ENCODE measurements around the gene ZBTB8A. TPM values are rescaled to one million over a fixed set of nuclear protein-coding genes. Genes with fewer than 3 reads are reported as not detected.

ZBTB8A gene
- total and polyA plus RNA-seq, 2 of the 13 experiments (the other 11 are each of a cell fraction or from before 2014, with no cell fraction given) = 1.3 to 3.7 TPM

GRCh38 chr1:32632829-32633228 is 93.6 kb downstream of the ZBTB8A start:
- in situ Hi-C loops (cut with HindIII; ENCODE audit: extremely low pct_ligation_motif_present, low pct_unique_long_range_greater_than_20kb) (no loop called here), intact Hi-C loops (cut with micrococcal nuclease; ENCODE audit: unreplicated experiment) (no loop called here)
- Histone ChIP-seq H2AFZ (ENCODE audit: low read length) (no peak overlapping the region), H4K20me1 (ENCODE audit: insufficient read depth, low read length) (no peaks in the 10 kb centered on the region), H3K4me2 (ENCODE audit: low read depth, low read length) (no peak overlapping the region), H3K27me3 (ENCODE audit: control insufficient read depth in 1 of 2, insufficient read depth in 2 of 2, low read length in 2 of 2) (no peaks in the 10 kb centered on the region), H3K36me3 (replicated peaks in 1 of 2; ENCODE audit: control insufficient read depth in 1 of 2, insufficient read depth in 2 of 2, low read length in 2 of 2) (peaks cover 4 to 31% of the 10 kb centered on the region in 2 experiments; a peak in 4 of 5 replicates), H3K9ac (ENCODE audit: insufficient read depth, low read depth, low read length) (no peak overlapping the region), H3K79me2 (ENCODE audit: insufficient read depth, low read length) (peaks cover 11% of the 10 kb centered on the region), H3K4me3 (replicated peaks in 1 of 3; ENCODE audit: insufficient read depth in 1 of 3, low read depth in 2 of 3, low read length in 3 of 3) (no peak overlapping the region), H3K27ac (ENCODE audit: extremely low read length, insufficient read depth, low read length) (no peak overlapping the region), H3K4me1 (ENCODE audit: insufficient read depth, low read length) (no peaks in the 10 kb centered on the region), H3K9me3 (ENCODE audit: low read length) (no peaks in the 10 kb centered on the region)
- POLR2A ChIA-PET = no interaction called here
- TF ChIP-seq SNAPC5 (CRISPR knock-in tag; IDR thresholded peaks at IDR 0.05; ENCODE audit: borderline replicate concordance) (no peak), ZNF660 (CRISPR knock-in tag; IDR thresholded peaks at IDR 0.05; ENCODE audit: borderline replicate concordance, low read depth) (no peak), CENPBD1 (CRISPR knock-in tag; IDR thresholded peaks at IDR 0.05; ENCODE audit: borderline replicate concordance, low read depth) (no peak), ZNF879 (CRISPR knock-in tag; IDR thresholded peaks at IDR 0.05) (no peak)
- BruUV-seq (replicated peaks) = no TSS peak
- ATAC-seq = no peak
- CTCF ChIA-PET (ENCODE audit: low intra/inter-chr PET ratio, low total read pairs) = no interaction called here
- FAIRE-seq = no peak
- WGBS (ENCODE audit: low lambda C conversion rate) = 94% methylated on average over 2 of the region's 2 CpGs
- DNase-seq (ENCODE audit: low spot score) = no peak

- peaks cover 22% of the 10 kb centered on the region for H3K79me2 ChIP-seq (ENCODE audit: insufficient read depth, low read length)
- POLR2A ChIA-PET = no interaction called here
- CTCF ChIA-PET (ENCODE audit: low intra/inter-chr PET ratio, low total read pairs) = no interaction called here
- no peak for TF ChIP-seq CENPBD1 (CRISPR knock-in tag; IDR thresholded peaks at IDR 0.05; ENCODE audit: borderline replicate concordance, low read depth)
- TF ChIP-seq RBM22 (optimal IDR thresholded peaks at IDR 0.05; ENCODE audit: low read length) = no peak
- TF ChIP-seq ZEB1 (IDR thresholded peaks at IDR 0.05; ENCODE audit: insufficient replicate concordance, low read depth) = no peak
- no peak for TF ChIP-seq PAXIP1 (CRISPR knock-in tag; conservative IDR thresholded peaks at IDR 0.05)
- TF ChIP-seq ZBTB7A (CRISPR knock-in tag; IDR thresholded peaks at IDR 0.05) = no peak
- no peak for TF ChIP-seq JUND (CRISPR knock-in tag; IDR thresholded peaks at IDR 0.05)
- TF ChIP-seq NFATC3 (CRISPR knock-in tag; IDR thresholded peaks at IDR 0.05) = no peak
- TF ChIP-seq YY1 (IDR thresholded peaks at IDR 0.05; ENCODE audit: insufficient read depth, insufficient replicate concordance, low read depth, low read length) = no peak
- TF ChIP-seq TEF (CRISPR knock-in tag; IDR thresholded peaks at IDR 0.05) = no peak
These were observed 96.5 kb downstream of the ZBTB8A start for GRCh38 chr1:32635508-32636277.

More at GRCh38 chr1:32635508-32636277, 96.5 kb downstream of the ZBTB8A start:
- Histone ChIP-seq H3K9me3 (ENCODE audit: low read length) (no peaks in the 10 kb centered on the region), H4K20me1 (ENCODE audit: insufficient read depth, low read length) (no peaks in the 10 kb centered on the region), H3K27me3 (ENCODE audit: control insufficient read depth in 1 of 2, insufficient read depth in 2 of 2, low read length in 2 of 2) (no peaks in the 10 kb centered on the region), H2AFZ (ENCODE audit: low read length) (no peak overlapping the region), H3K27ac (ENCODE audit: extremely low read length, insufficient read depth, low read length) (no peak overlapping the region), H3K36me3 (replicated peaks in 1 of 2; ENCODE audit: control insufficient read depth in 1 of 2, insufficient read depth in 2 of 2, low read length in 2 of 2) (peaks cover 5 to 25% of the 10 kb centered on the region in 2 experiments; a peak in 3 of 5 replicates), H3K4me2 (ENCODE audit: low read depth, low read length) (no peak overlapping the region), H3K9ac (ENCODE audit: insufficient read depth, low read depth, low read length) (no peak overlapping the region), H3K4me1 (ENCODE audit: insufficient read depth, low read length) (no peaks in the 10 kb centered on the region), H3K4me3 (replicated peaks in 1 of 3; ENCODE audit: insufficient read depth in 1 of 3, low read depth in 2 of 3, low read length in 3 of 3) (no peak overlapping the region)
- WGBS (ENCODE audit: low lambda C conversion rate) = 94% methylated on average over 8 of the region's 8 CpGs
- no peak for DNase-seq (ENCODE audit: low spot score)
- BruUV-seq (replicated peaks) = no TSS peak
- in situ Hi-C loops (cut with HindIII; ENCODE audit: extremely low pct_ligation_motif_present, low pct_unique_long_range_greater_than_20kb) (no loop called here), intact Hi-C loops (cut with micrococcal nuclease; ENCODE audit: unreplicated experiment) (no loop called here)
- FAIRE-seq = no peak
- ATAC-seq = no peak

Measured in HepG2 (cell line).